ENCODE measurements around the gene TRIO.

The TRIO gene

GRCh38 chr5:14223372-14223771 lies 80.2 kb downstream of the TRIO start:
- H3K27me3 Mint-ChIP-seq = peaks cover 33% of the 10 kb centered on the region
- no peaks in the 10 kb centered on the region for H3K9me3 Mint-ChIP-seq
- peak; percentile 54 for ATAC-seq
- peaks cover 17% of the 10 kb centered on the region for H3K4me1 Mint-ChIP-seq
- H3K4me3 Mint-ChIP-seq = peak overlapping the region in 1 of 2 donors; percentile 17
- H3K27ac Mint-ChIP-seq = peak overlapping the region in 1 of 2 donors; percentile 77
- DNase-seq = peak in 1 of 2 donors; percentile 43

- Mint-ChIP-seq H3K27ac (no peak overlapping the region), H3K27me3 (peaks cover 21% of the 10 kb centered on the region), H3K4me3 (no peak overlapping the region), H3K9me3 (no peaks in the 10 kb centered on the region), H3K4me1 (peaks cover 17% of the 10 kb centered on the region)
- ATAC-seq (no peak), DNase-seq (no peak)
Observed at GRCh38 chr5:14225173-14225834, 82.2 kb downstream of the TRIO start.

GRCh38 chr5:14226149-14226548 lies 83.0 kb downstream of the TRIO start:
- Mint-ChIP-seq H3K9me3 (no peaks in the 10 kb centered on the region), H3K27ac (no peak overlapping the region), H3K27me3 (peaks cover 19% of the 10 kb centered on the region), H3K4me3 (no peak overlapping the region), H3K4me1 (peaks cover 17% of the 10 kb centered on the region)
- DNase-seq = no peak
- no peak for ATAC-seq

- Mint-ChIP-seq H3K4me3 (no peak overlapping the region), H3K9me3 (no peaks in the 10 kb centered on the region), H3K4me1 (peaks cover 16% of the 10 kb centered on the region), H3K27me3 (peaks cover 15% of the 10 kb centered on the region), H3K27ac (no peak overlapping the region)
- ATAC-seq = no peak
- DNase-seq = no peak
Observed at GRCh38 chr5:14226554-14226953, 83.4 kb downstream of the TRIO start.

GRCh38 chr5:14226992-14227391 lies 83.8 kb downstream of the TRIO start:
- Mint-ChIP-seq H3K4me3 (no peak overlapping the region), H3K27me3 (peaks cover 11% of the 10 kb centered on the region), H3K9me3 (no peaks in the 10 kb centered on the region), H3K4me1 (peaks cover 13% of the 10 kb centered on the region), H3K27ac (no peak overlapping the region)
- DNase-seq (no peak), ATAC-seq (no peak)

GRCh38 chr5:14227513-14227912 lies 84.4 kb downstream of the TRIO start:
- Mint-ChIP-seq H3K4me3 (no peak overlapping the region), H3K4me1 (peaks cover 11% of the 10 kb centered on the region), H3K27ac (no peak overlapping the region), H3K27me3 (peaks cover 9% of the 10 kb centered on the region), H3K9me3 (no peaks in the 10 kb centered on the region)
- ATAC-seq = no peak
- DNase-seq = no peak

- Mint-ChIP-seq H3K4me1 (peaks cover 4% of the 10 kb centered on the region), H3K4me3 (no peak overlapping the region), H3K27ac (no peak overlapping the region), H3K9me3 (no peaks in the 10 kb centered on the region), H3K27me3 (peaks cover 2% of the 10 kb centered on the region)
- DNase-seq (no peak), ATAC-seq (no peak)
Observed at GRCh38 chr5:14228219-14228618, 85.1 kb downstream of the TRIO start.

GRCh38 chr5:14229181-14229580 lies 86.0 kb downstream of the TRIO start:
- ATAC-seq (no peak), DNase-seq (no peak)
- Mint-ChIP-seq H3K27me3 (no peaks in the 10 kb centered on the region), H3K27ac (no peak overlapping the region), H3K4me3 (no peak overlapping the region), H3K9me3 (no peaks in the 10 kb centered on the region), H3K4me1 (no peaks in the 10 kb centered on the region)

- Mint-ChIP-seq H3K27me3 (no peaks in the 10 kb centered on the region), H3K27ac (no peak overlapping the region), H3K4me1 (no peaks in the 10 kb centered on the region), H3K9me3 (no peaks in the 10 kb centered on the region), H3K4me3 (no peak overlapping the region)
- no peak for ATAC-seq
- DNase-seq = no peak
Observed at GRCh38 chr5:14229734-14230133, 86.6 kb downstream of the TRIO start.

- no peaks in the 10 kb centered on the region for H3K27me3 Mint-ChIP-seq
- H3K9me3 Mint-ChIP-seq = no peaks in the 10 kb centered on the region
- no peak for ATAC-seq
- no peak overlapping the region for H3K27ac Mint-ChIP-seq
- DNase-seq = no peak
- no peak overlapping the region for H3K4me3 Mint-ChIP-seq
- H3K4me1 Mint-ChIP-seq = no peaks in the 10 kb centered on the region
Observed at GRCh38 chr5:14231156-14231555, 88.0 kb downstream of the TRIO start.

- H3K27me3 Mint-ChIP-seq = peaks cover 2% of the 10 kb centered on the region
- no peaks in the 10 kb centered on the region for H3K9me3 Mint-ChIP-seq
- no peak overlapping the region for H3K27ac Mint-ChIP-seq
- DNase-seq = no peak
- ATAC-seq = no peak
- no peak overlapping the region for H3K4me3 Mint-ChIP-seq
- H3K4me1 Mint-ChIP-seq = no peaks in the 10 kb centered on the region
Observed at GRCh38 chr5:14231890-14232289, 88.7 kb downstream of the TRIO start.

- DNase-seq (no peak), ATAC-seq (no peak)
- H3K4me1 Mint-ChIP-seq = no peaks in the 10 kb centered on the region
- H3K9me3 Mint-ChIP-seq = no peaks in the 10 kb centered on the region
- no peak overlapping the region for H3K27ac Mint-ChIP-seq
- no peak overlapping the region for H3K4me3 Mint-ChIP-seq
- H3K27me3 Mint-ChIP-seq = peaks cover 8% of the 10 kb centered on the region
Observed at GRCh38 chr5:14234204-14234603, 91.1 kb downstream of the TRIO start.

- DNase-seq = no peak
- H3K4me1 Mint-ChIP-seq = no peaks in the 10 kb centered on the region
- H3K9me3 Mint-ChIP-seq = no peaks in the 10 kb centered on the region
- no peak overlapping the region for H3K4me3 Mint-ChIP-seq
- H3K27ac Mint-ChIP-seq = no peak overlapping the region
- peaks cover 13% of the 10 kb centered on the region for H3K27me3 Mint-ChIP-seq
- no peak for ATAC-seq
Observed at GRCh38 chr5:14235872-14236271, 92.7 kb downstream of the TRIO start.

- peaks cover 13% of the 10 kb centered on the region for H3K27me3 Mint-ChIP-seq
- H3K4me3 Mint-ChIP-seq = no peak overlapping the region
- DNase-seq = no peak
- H3K27ac Mint-ChIP-seq = no peak overlapping the region
- no peak for ATAC-seq
- H3K4me1 Mint-ChIP-seq = no peaks in the 10 kb centered on the region
- H3K9me3 Mint-ChIP-seq = no peaks in the 10 kb centered on the region
Observed at GRCh38 chr5:14236757-14237156, 93.6 kb downstream of the TRIO start.

- H3K27me3 Mint-ChIP-seq = peaks cover 13% of the 10 kb centered on the region
- H3K27ac Mint-ChIP-seq = no peak overlapping the region
- H3K4me1 Mint-ChIP-seq = no peaks in the 10 kb centered on the region
- H3K4me3 Mint-ChIP-seq = no peak overlapping the region
- DNase-seq (no peak), ATAC-seq (no peak)
- no peaks in the 10 kb centered on the region for H3K9me3 Mint-ChIP-seq
Observed at GRCh38 chr5:14237317-14238086, 94.4 kb downstream of the TRIO start.

- DNase-seq (no peak), ATAC-seq (no peak)
- H3K4me1 Mint-ChIP-seq = no peaks in the 10 kb centered on the region
- no peaks in the 10 kb centered on the region for H3K9me3 Mint-ChIP-seq
- H3K27ac Mint-ChIP-seq = no peak overlapping the region
- H3K27me3 Mint-ChIP-seq = peaks cover 13% of the 10 kb centered on the region
- no peak overlapping the region for H3K4me3 Mint-ChIP-seq
Observed at GRCh38 chr5:14238272-14238671, 95.1 kb downstream of the TRIO start.

Measured in stimulated activated naive CD8-positive, alpha-beta T cell treated with anti-CD3 and anti-CD28 coated beads, Interleukin-15, amount 100 ng/mL, for 72 hours (primary cell).